ENCODE measurements around the gene ARL5B. TPM values are rescaled to one million over a fixed set of nuclear protein-coding genes. Genes with fewer than 3 reads are reported as not detected.
A peak's percentile ranks its signal among the peaks of the same experiment; 100 is the strongest.

Gene ARL5B
- total and polyA plus RNA-seq, 9 of the 15 experiments (the other 6 are each of a cell fraction or from before 2014, with no cell fraction given) = 4.1 to 22.2 (median 15.1) TPM

DNA sequence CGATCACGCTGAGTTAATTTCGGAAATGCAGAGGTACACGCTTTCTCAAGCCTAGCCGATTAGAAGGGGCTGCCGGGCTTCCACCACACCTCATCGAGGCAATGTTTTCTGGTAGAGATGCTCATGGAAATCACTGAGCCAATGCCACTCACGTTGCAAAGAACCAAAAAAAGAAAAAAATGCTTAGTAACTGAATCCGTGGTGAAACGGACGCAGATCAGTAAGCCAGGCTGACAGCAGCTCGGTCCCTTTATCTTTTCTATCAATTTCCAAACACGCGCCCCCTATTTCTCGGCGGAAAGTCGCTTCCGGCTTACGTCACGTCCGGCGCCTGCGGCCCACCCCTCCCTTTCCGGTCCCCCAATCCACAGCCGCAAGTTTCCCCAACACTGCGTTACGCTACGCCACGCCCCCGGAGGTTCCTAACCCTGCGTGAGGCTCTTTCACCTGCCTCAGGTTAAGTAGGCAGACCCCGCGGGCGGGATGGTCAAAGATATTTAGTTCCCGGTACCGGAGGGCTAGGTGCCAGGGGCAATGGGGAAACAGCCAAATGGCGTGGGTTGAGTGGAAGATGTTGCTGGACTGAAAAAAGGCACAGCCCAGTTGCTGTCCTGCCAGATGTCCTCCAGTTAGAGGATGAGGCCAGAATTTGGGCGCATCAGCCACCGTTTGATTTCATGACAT lies 7.8 kb upstream of the ARL5B start, which contains the start of gene NSUN6 (continued):
- 0 out of 2 replicates have a peak, but pooled peaks have one; percentile 19 for TF ChIP-seq GATAD2A (IDR thresholded peaks at IDR 0.05)
- TF ChIP-seq ZNF311 (CRISPR knock-in tag; IDR thresholded peaks at IDR 0.05) = no peak
- TF ChIP-seq CBX3 (IDR thresholded peaks at IDR 0.05; ENCODE audit: borderline replicate concordance in 1 of 2, low read length in 2 of 2) = 0 out of 3 replicates have a peak, but pooled peaks of 1 of the 2 experiments have one; percentile 21
- 0 out of 2 replicates have a peak, but pooled peaks have one; percentile 30 for TF ChIP-seq ZBTB43 (CRISPR knock-in tag; IDR thresholded peaks at IDR 0.05)
- TF ChIP-seq PPARD (CRISPR knock-in tag; IDR thresholded peaks at IDR 0.05) = no peak
- no peak for TF ChIP-seq IRF2 (CRISPR knock-in tag; IDR thresholded peaks at IDR 0.05)
- peak; percentile 83 for TF ChIP-seq SAP30 (IDR thresholded peaks at IDR 0.05; ENCODE audit: borderline replicate concordance, insufficient read depth, low read depth, low read length, poor library complexity, severe bottlenecking)
- peak; percentile 68 for TF ChIP-seq HMGN3 (IDR thresholded peaks at IDR 0.05; ENCODE audit: borderline replicate concordance, extremely low read depth, insufficient read length, low read depth, low read length)
- no peak for TF ChIP-seq DLX4 (CRISPR knock-in tag; IDR thresholded peaks at IDR 0.05)
- TF ChIP-seq ZNF280B (CRISPR knock-in tag; IDR thresholded peaks at IDR 0.05) = no peak
- no peak for TF ChIP-seq ARID3B (CRISPR knock-in tag; IDR thresholded peaks at IDR 0.05; ENCODE audit: borderline replicate concordance)
- TF ChIP-seq ARNT (IDR thresholded peaks at IDR 0.05) = peak in 1 of 2 experiments; percentile 34; a peak in 1 of 4 replicates
- peak; percentile 60 for TF ChIP-seq GTF2E2 (tag; IDR thresholded peaks at IDR 0.05)
- no peak for TF ChIP-seq GATAD2B (IDR thresholded peaks at IDR 0.05; ENCODE audit: borderline replicate concordance)
- 0 out of 2 replicates have a peak, but pooled peaks have one; percentile 53 for TF ChIP-seq GTF2F1 (IDR thresholded peaks at IDR 0.05; ENCODE audit: low read depth, low read length)
- 0 out of 2 replicates have a peak, but pooled peaks have one; percentile 41 for TF ChIP-seq ZFX (CRISPR knock-in tag; IDR thresholded peaks at IDR 0.05)
